ENCODE data around the gene NDNF.

- TF ChIP-seq FOXP2 (optimal IDR thresholded peaks at IDR 0.05; ENCODE audit: borderline replicate concordance, extremely low read depth, extremely low read length, insufficient read depth) (no peak), POLR2AphosphoS5 (IDR thresholded peaks at IDR 0.05; ENCODE audit: low read depth, low read length) (no peak), REST (IDR thresholded peaks at IDR 0.05; ENCODE audit: insufficient read depth in 1 of 2, low read depth in 2 of 2, low read length in 2 of 2) (no peak), TAF1 (IDR thresholded peaks at IDR 0.05; ENCODE audit: borderline replicate concordance, insufficient read depth, low read length) (no peak)
Measured at GRCh38 chr4:121016611-121017010, 55.7 kb downstream of the NDNF start.

Measured in PFSK-1 (cell line).